ENCODE results near the gene BEND7.
"Not testable (repeated sequence)": the region's sequence is repeated elsewhere in the genome, so short reads cannot be mapped to it uniquely, and the experiment has no call there.

The BEND7 gene

DNA sequence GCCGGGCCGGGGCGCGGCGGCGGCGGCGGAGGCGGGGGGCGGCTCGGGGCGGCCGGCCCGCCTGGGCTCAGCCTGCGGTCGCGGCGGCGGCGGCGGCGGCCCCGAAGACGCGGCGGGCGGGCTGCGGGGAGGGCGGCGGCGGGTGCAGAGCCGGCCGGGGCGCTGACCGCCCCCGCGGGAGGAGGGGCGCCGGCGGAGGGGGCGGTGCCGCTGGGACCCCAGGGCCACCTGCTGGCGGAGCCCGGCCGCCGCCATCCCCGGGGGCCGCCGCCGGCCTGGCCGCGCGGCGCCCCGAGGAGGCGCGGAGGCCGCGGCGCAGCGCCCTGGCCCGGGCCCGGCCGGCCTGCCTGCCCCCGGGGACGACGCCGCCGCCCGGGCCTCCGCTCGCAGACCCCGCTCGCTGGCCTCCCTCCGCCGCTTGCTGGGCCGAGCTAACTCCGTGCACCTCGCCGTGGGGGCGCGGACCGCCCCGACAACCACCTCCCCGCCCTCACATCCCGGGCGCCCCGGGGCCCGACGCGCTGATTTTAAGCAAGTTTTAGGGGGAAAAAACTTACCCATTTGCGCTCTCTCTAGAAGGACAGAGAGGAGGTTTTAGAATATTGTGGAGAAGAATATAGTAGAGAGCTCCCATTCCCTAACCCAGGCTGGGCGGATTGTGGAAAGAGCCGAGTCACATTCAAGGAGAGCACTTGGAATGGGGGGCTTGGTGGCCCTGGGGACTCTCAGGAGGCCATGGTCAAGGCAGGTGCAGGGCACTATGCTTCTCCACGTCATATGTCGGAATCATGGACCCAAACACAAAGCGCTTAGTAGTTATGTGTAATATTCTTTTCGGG, at the start of gene BEND7:
TSS of gene BEND7 (minus strand) at position 140 of the 839 bp plus-strand sequence. CDS start 481 bp downstream, outside the sequence.
- peak; percentile 21 for DNase-seq

DNA sequence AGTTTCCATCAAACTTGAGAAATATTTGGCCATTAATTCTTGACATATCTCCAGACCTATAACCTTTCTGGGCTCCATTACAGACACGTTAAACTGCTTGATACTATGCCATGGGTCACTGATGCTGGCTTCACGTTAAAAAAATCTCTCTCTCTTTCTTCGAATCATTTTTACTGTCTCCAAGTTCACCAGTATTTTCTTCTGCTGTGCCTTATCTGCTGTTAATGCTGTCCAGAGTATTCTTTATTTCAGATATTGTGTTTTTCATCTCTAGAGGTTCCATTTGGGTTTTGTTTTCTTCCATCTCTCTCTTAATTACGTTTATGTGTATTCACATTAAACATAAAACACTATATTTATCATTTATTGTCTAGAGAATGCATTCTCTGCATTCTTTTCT, 45.1 kb upstream of the BEND7 start:
- DNase-seq = no peak

- DNase-seq = no peak
Observed at GRCh38 chr10:13571541-13571940, 42.7 kb upstream of the BEND7 start.

GRCh38 chr10:13567030-13567429, 38.2 kb upstream of the BEND7 start:
- DNase-seq = no peak

- DNase-seq = no peak
Observed at GRCh38 chr10:13564576-13564975, 35.8 kb upstream of the BEND7 start.

DNA sequence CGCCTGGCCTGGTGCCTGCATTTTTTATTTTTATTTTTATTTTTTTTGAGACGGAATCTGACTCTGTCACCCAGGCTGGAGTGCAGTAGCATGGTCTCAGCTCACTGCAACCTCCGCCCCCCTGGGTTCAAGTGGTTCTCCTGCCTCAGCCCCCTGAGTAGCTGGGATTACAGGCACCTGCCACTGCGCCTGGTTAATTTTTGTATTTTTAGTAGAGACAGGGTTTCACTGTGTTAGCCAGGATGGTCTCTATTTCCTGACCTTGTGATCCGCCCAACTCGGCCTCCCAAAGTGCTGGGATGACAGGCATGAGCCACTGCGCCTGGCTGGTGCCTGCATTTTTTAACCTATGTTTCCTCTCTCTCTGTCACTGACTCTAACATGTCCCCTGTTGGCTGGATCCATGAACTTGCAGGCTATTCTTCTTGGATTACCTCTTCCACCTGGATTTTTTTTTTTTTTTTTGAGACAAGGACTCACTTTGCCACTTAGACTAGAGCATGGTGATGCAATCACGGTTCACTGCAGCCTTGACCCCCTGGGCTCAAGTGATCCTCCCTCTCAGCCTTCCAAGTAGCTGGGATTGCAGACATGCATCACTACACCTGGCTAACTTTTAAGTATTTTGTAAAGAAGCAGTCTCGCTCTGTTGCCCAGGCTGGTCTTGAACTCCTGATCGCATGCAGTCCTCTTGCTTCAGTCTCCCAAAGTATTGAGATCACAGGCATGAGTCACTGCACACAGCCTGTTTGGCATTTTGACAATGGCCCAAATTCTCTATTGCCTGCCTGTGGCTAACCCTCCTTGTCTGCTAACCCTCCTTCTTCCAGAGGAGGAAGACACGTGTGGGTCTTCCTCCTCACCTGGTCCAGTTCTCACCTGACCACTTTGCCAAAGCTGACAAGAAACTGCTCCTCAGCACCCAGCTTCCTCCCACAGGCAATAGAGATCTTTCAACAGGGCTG, 34.9 kb upstream of the BEND7 start:
- DNase-seq = no peak

- no peak for DNase-seq
Observed at GRCh38 chr10:13560597-13560996, 31.8 kb upstream of the BEND7 start.

GRCh38 chr10:13559124-13559700, 30.4 kb upstream of the BEND7 start:
- DNase-seq = no peak

- DNase-seq = no peak
Observed at GRCh38 chr10:13555884-13556510, 27.2 kb upstream of the BEND7 start.

DNA sequence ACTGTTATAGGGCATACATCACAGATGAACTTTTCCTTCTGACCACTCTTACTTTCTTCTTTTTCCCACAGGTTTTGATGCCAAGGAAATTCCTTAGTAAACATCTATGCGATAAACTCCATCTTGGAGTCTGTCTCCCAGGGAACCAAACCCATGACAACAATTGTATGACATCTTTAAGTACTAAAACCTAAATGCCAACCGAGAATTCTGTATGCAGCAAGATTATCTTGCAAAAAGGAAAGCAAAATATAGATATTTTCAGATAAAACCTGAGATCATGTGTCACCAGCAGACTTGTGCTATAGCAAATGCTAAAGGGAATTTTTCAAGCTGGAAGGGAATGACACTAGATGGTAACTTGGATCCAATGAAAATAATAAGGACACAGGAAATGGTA, 22.0 kb upstream of the BEND7 start:
- no peak for DNase-seq

- no peak for DNase-seq
Observed at GRCh38 chr10:13542533-13542932, 13.7 kb upstream of the BEND7 start.

GRCh38 chr10:13537985-13538384, 9.2 kb upstream of the BEND7 start:
- DNase-seq = not testable (repeated sequence)

- peak; percentile 17 for DNase-seq
Observed at GRCh38 chr10:13536674-13537366, 8.0 kb upstream of the BEND7 start.

- DNase-seq = no peak
Observed at GRCh38 chr10:13535346-13535745, 6.5 kb upstream of the BEND7 start.

DNA sequence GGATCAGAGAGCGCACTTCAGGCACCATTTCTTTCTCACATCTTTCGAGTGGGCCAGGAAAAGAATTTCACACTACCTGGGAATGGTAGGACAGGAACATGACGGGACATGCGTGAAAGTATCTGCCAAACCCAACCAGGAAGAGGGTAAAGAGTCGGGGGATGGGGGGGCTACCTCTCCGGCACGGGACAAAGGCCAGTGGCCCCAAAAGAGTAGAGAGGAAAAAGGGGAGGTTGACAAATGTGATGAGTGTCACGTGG, 830 bp upstream of the BEND7 start:
- no peak for DNase-seq

DNA sequence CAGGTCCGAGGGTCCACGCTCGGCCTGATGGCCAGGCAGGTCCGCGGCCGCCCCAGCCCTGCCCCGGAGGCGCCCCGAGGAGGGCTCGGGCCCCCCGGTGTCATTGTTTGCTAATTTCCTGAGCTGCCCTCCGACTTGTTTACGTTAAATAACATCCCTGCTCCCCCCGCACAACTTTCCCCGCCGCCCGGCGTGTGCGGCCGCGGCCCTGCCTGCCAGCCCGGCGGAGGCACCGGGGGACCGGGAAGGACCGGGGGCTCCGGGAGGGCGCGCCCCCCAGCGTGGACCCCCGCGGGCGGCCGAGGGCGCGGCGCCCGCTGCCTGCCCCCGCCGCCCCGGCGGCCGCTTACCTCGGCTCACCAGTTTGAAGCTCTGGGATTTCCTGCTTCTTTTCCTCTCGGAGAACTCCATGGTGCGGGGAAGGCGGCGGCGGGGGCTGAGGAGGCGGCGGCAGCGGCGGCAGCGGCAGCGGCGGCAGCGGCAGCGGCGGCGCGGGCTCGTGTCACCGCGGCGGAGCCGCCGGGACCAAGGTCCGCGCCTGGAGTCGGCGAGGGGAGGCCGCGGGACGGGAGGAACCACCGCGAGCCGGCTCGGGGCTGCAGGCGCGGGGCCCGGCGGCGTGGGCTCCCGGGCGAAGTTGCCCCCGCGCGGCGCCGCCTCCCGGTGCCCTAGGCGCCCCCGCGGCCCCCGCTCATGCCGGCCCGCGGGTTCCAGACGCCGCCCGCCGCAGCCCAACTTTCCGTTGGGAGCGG, 515 bp downstream of the BEND7 start:
- DNase-seq = no peak

- no peak for DNase-seq
Observed at GRCh38 chr10:13527864-13528122, 1.0 kb downstream of the BEND7 start.

- DNase-seq = no peak
Observed at GRCh38 chr10:13526948-13527863, 1.6 kb downstream of the BEND7 start.

- no peak for DNase-seq
Observed at GRCh38 chr10:13525663-13526062, 3.2 kb downstream of the BEND7 start.

DNA sequence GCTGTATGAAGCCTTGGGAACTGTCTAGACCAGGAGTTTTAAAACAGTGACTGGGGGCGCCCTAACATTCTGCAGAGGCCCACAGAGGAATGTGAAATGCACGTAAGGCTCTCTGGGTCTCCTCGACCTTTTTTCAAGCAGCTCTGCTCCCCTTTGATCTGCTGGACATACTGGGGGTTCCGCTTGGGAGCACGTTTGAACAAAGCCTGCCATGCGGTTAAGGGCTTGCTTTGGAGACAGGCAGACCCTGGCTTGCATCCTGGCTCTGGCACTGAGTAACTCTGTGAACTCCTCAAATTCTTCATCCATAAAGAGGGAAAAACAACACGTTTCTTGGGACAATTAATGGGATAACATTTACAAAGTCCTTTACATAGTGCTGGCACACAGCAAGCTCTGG, 7.8 kb downstream of the BEND7 start:
- DNase-seq = no peak

DNA sequence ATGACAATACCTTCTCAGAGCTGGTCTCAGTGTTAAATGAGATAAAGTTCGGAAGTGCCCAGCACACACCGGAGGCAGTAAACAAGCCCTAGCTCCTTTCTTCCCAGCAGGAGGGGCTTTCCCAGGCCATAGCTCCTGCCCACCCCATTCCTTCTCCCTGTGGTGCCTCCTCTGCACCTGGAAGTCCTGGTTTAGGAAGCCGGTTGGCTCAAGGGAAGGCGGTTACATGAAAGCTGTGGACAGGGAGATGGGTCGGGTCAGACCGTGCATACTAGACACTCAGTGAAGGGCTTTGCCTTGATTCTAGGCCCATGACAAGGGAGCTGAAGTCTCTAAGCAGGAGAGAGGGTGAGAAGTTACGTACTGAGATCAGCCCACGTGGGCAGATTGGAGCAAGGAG, 8.6 kb downstream of the BEND7 start:
- no peak for DNase-seq

Measured in activated CD8-positive, alpha-beta memory T cell treated with anti-CD3 and anti-CD28 coated beads, Interleukin-2, amount 50 U/mL, for 4 hours (primary cell).